Neural cell (in vitro differentiated cells): ENCODE results near the gene IQSEC2. TPM values are rescaled to one million over a fixed set of nuclear protein-coding genes. Genes with fewer than 3 reads are reported as not detected.
A peak's percentile ranks its signal among the peaks of the same experiment; 100 is the strongest.

ENCODE experiments used
- H2AFZ ChIP-seq: fragments of 200-600, 300-800 bp; sonication (generic), shearing (Covaris generic); 2 replicates; pipeline ENCODE4 v1.6.0; 2014; ENCODE audit warnings: low read depth, mild to moderate bottlenecking, antibody characterized with exemption, low read length, moderate library complexity
- H3F3A ChIP-seq: fragments of 200-600 bp; shearing (Covaris generic); 2 replicates; pipeline ENCODE4 v1.6.1; 2016; ENCODE audit warnings: mild to moderate bottlenecking, moderate library complexity, mixed read lengths, antibody characterized with exemption, low read length; ENCODE audit not compliant: insufficient read depth, poor library complexity, severe bottlenecking
- H3K27ac ChIP-seq: fragments of 200-600, 300-800 bp; sonication (generic), shearing (Covaris generic); 2 replicates; pipeline ENCODE4 v1.5.1; 2014; ENCODE audit warnings: mild to moderate bottlenecking, low read length, moderate library complexity
- H3K27me3 ChIP-seq: fragments of 300-800, 200-600 bp; sonication (generic), shearing (Covaris generic); 2 replicates; pipeline ENCODE4 v1.6.0; 2014; ENCODE audit warnings: mild to moderate bottlenecking, low read depth, low read length, moderate library complexity; ENCODE audit not compliant: insufficient read depth
- H3K36me3 ChIP-seq: fragments of 300-800, 200-600 bp; sonication (generic), shearing (Covaris generic); 2 replicates; pipeline ENCODE4 v1.5.1; 2014; ENCODE audit warnings: mild to moderate bottlenecking, antibody characterized with exemption, low read length, moderate library complexity; ENCODE audit not compliant: insufficient read depth
- H3K4me2 ChIP-seq: fragments of 300-800, 200-600 bp; sonication (generic), shearing (Covaris generic); 2 replicates; pipeline ENCODE4 v1.6.0; 2014; ENCODE audit warnings: mild to moderate bottlenecking, low read length
- H3K4me3 ChIP-seq: fragments of 300-800, 200-600 bp; sonication (generic), shearing (Covaris generic); 2 replicates; pipeline ENCODE4 v1.5.1; 2014; ENCODE audit warnings: mild to moderate bottlenecking, low read length, moderate library complexity
- H3K79me2 ChIP-seq: fragments of 200-600 bp; shearing (Covaris generic); replicated peaks from 2 replicates; pipeline ENCODE4 v1.6.0; 2014; ENCODE audit warnings: mild to moderate bottlenecking, low read length, moderate library complexity; ENCODE audit not compliant: insufficient read depth
- H3K9ac ChIP-seq: fragments of 300-800, 200-600 bp; sonication (generic), shearing (Covaris generic); 2 replicates; pipeline ENCODE4 v1.6.1; 2016; ENCODE audit warnings: mild to moderate bottlenecking, low read length, mixed read lengths
- H3K9me2 ChIP-seq: fragments of 200-600 bp; shearing (Covaris generic); 2 replicates; pipeline ENCODE4 v1.6.1; 2016; ENCODE audit warnings: mild to moderate bottlenecking, low read length, mixed read lengths; ENCODE audit not compliant: insufficient read depth
- H3K9me3 ChIP-seq: fragments of 200-600, 300-800 bp; sonication (generic), shearing (Covaris generic); 2 replicates; pipeline ENCODE4 v1.6.1; 2016; ENCODE audit warnings: mild to moderate bottlenecking, mixed run types, low read length, moderate library complexity, mixed read lengths
- H4K20me1 ChIP-seq: fragments of 200-600 bp; shearing (Covaris generic); 2 replicates; pipeline ENCODE4 v1.6.1; 2016; ENCODE audit warnings: mild to moderate bottlenecking, mixed run types; ENCODE audit not compliant: insufficient read depth
- EP300 ChIP-seq: fragments of 450-650 bp; conservative IDR thresholded peaks from 2 replicates; pipeline ENCODE4 v1.6.1; 2014; ENCODE audit warnings: antibody characterized with exemption, mild to moderate bottlenecking, moderate library complexity; ENCODE audit not compliant: poor library complexity, severe bottlenecking
- EZH2 ChIP-seq: fragments of 200-600, 300-800 bp; shearing (Covaris generic), sonication (generic); IDR thresholded peaks from 2 replicates; pipeline ENCODE4 v1.6.1; 2014; ENCODE audit warnings: antibody characterized with exemption, low read length, borderline replicate concordance, mild to moderate bottlenecking; ENCODE audit not compliant: insufficient read depth, poor library complexity, severe bottlenecking
- MXI1 ChIP-seq: fragments of 450-650 bp; conservative IDR thresholded peaks from 2 replicates; pipeline ENCODE4 v1.6.1; 2014; ENCODE audit warnings: antibody characterized with exemption, mild to moderate bottlenecking; ENCODE audit not compliant: poor library complexity, severe bottlenecking
- POLR2AphosphoS5 ChIP-seq: IDR thresholded peaks from 2 replicates; pipeline ENCODE4 v1.6.1; 2012
- SMC3 ChIP-seq: fragments of 450-650 bp; conservative IDR thresholded peaks from 2 replicates; pipeline ENCODE4 v1.6.1; 2014; ENCODE audit warnings: antibody characterized with exemption, mild to moderate bottlenecking, moderate library complexity; ENCODE audit not compliant: poor library complexity
- TAF1 ChIP-seq: IDR thresholded peaks from 2 replicates; pipeline ENCODE4 v1.6.1; 2012; ENCODE audit warnings: low read depth
- polyA plus RNA-seq: library from polyadenylated mRNA; depleted of rRNA; stranded (reverse); fragments of >200 nt; gene quantifications from 2 replicates; pipeline ENCODE4 v1.2.3, GENCODE V29; 2014
- TF ChIP-seq, protein P1 (sequence below): IDR thresholded peaks from 2 replicates; pipeline ENCODE4 v1.6.1; 2012; ENCODE audit warnings: borderline replicate concordance

Gene IQSEC2
- polyA plus RNA-seq, 1 donor from 2014 or later: 2.4 TPM

GRCh38 chrX:53321230-53321942 is 40.0 kb upstream of the IQSEC2 start:
- no peaks in the 10 kb centered on the region for H3F3A ChIP-seq
- H3K27me3 ChIP-seq: peaks cover 37% of the 10 kb centered on the region
- H3K4me3 ChIP-seq: peak overlapping the region; percentile 88
- H3K27ac ChIP-seq: no peak overlapping the region
- no peaks in the 10 kb centered on the region for H3K79me2 ChIP-seq
- no peaks in the 10 kb centered on the region for H4K20me1 ChIP-seq
- no peaks in the 10 kb centered on the region for H3K9me3 ChIP-seq
- H3K4me2 ChIP-seq: no peak overlapping the region
- peak; percentile 26 for TF ChIP-seq POLR2AphosphoS5
- no peak for TF ChIP-seq TAF1
- peak overlapping the region; percentile 61 for H3K9ac ChIP-seq
- no peaks in the 10 kb centered on the region for H3K9me2 ChIP-seq
- no peak overlapping the region for H2AFZ ChIP-seq
- H3K36me3 ChIP-seq: no peaks in the 10 kb centered on the region

DNA sequence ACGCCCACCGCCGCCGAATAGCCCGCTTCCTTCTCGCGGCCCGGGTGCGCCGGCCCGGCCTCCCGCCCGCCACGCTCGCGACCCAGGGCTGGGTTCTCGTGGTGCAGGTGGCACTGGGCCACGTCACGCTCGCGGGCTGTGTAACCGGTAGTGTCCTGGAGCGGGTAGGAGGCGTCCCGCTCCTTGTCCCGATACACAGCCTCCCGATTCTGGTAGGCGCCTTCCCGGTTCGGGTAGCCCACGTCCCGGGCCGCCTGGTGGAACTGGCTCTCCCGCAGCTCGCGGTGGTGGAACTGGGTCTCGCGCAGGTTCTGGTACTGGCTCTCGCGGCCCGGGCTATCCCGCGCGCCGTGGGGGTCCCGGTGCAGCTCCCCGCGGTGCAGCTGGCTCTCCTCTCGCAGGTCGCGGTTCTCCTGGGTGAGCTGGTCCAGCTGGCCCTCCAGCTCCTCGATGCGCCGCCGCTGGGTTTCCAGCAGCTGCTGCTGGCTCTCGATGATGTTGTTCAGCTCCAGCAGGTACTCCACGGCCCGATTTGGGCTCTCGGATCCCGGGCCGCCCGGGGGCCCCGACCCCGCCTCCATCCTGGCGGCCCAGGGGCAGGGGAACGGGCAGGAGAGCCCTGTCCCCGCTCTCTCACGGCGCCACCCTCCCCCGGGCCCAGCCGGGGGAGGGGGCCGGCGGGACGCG is 39.3 kb upstream of the IQSEC2 start:
- H3K4me3 ChIP-seq: peak overlapping the region; percentile 88
- H4K20me1 ChIP-seq: no peaks in the 10 kb centered on the region
- H3K4me2 ChIP-seq: no peak overlapping the region
- H3K27ac ChIP-seq: no peak overlapping the region
- no peaks in the 10 kb centered on the region for H3F3A ChIP-seq
- no peak overlapping the region for H2AFZ ChIP-seq
- no peaks in the 10 kb centered on the region for H3K79me2 ChIP-seq
- H3K9me2 ChIP-seq: no peaks in the 10 kb centered on the region
- TF ChIP-seq EZH2 (no peak), POLR2AphosphoS5 (peak; percentile 6)
- H3K9me3 ChIP-seq: no peaks in the 10 kb centered on the region
- peaks cover 37% of the 10 kb centered on the region for H3K27me3 ChIP-seq
- peak overlapping the region; percentile 61 for H3K9ac ChIP-seq
- H3K36me3 ChIP-seq: no peaks in the 10 kb centered on the region

GRCh38 chrX:53319614-53320542 is 38.5 kb upstream of the IQSEC2 start:
- Histone ChIP-seq H3K4me2 (no peak overlapping the region), H3K27ac (no peak overlapping the region), H3K79me2 (no peaks in the 10 kb centered on the region), H3F3A (no peaks in the 10 kb centered on the region), H2AFZ (no peak overlapping the region), H4K20me1 (no peaks in the 10 kb centered on the region), H3K36me3 (no peaks in the 10 kb centered on the region), H3K9me3 (no peaks in the 10 kb centered on the region), H3K9ac (peak overlapping the region; percentile 61), H3K4me3 (peak overlapping the region; percentile 88), H3K27me3 (peaks cover 37% of the 10 kb centered on the region), H3K9me2 (no peaks in the 10 kb centered on the region)
- TF ChIP-seq SMC3: no peak

- H3K4me3 ChIP-seq: peak overlapping the region; percentile 88
Observed at GRCh38 chrX:53318766-53319353, 37.5 kb upstream of the IQSEC2 start.

More at GRCh38 chrX:53318766-53319353, 37.5 kb upstream of the IQSEC2 start:
- TF ChIP-seq, protein P1, sequence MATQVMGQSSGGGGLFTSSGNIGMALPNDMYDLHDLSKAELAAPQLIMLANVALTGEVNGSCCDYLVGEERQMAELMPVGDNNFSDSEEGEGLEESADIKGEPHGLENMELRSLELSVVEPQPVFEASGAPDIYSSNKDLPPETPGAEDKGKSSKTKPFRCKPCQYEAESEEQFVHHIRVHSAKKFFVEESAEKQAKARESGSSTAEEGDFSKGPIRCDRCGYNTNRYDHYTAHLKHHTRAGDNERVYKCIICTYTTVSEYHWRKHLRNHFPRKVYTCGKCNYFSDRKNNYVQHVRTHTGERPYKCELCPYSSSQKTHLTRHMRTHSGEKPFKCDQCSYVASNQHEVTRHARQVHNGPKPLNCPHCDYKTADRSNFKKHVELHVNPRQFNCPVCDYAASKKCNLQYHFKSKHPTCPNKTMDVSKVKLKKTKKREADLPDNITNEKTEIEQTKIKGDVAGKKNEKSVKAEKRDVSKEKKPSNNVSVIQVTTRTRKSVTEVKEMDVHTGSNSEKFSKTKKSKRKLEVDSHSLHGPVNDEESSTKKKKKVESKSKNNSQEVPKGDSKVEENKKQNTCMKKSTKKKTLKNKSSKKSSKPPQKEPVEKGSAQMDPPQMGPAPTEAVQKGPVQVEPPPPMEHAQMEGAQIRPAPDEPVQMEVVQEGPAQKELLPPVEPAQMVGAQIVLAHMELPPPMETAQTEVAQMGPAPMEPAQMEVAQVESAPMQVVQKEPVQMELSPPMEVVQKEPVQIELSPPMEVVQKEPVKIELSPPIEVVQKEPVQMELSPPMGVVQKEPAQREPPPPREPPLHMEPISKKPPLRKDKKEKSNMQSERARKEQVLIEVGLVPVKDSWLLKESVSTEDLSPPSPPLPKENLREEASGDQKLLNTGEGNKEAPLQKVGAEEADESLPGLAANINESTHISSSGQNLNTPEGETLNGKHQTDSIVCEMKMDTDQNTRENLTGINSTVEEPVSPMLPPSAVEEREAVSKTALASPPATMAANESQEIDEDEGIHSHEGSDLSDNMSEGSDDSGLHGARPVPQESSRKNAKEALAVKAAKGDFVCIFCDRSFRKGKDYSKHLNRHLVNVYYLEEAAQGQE: no peak
- no peak for TF ChIP-seq SMC3
- TF ChIP-seq MXI1: no peak
- TF ChIP-seq EZH2: no peak
- TF ChIP-seq TAF1: no peak
- TF ChIP-seq EP300: no peak
- Histone ChIP-seq H4K20me1 (no peaks in the 10 kb centered on the region), H3K27me3 (peaks cover 37% of the 10 kb centered on the region), H3K79me2 (no peaks in the 10 kb centered on the region), H2AFZ (no peak overlapping the region), H3K9me3 (no peaks in the 10 kb centered on the region), H3F3A (no peaks in the 10 kb centered on the region), H3K36me3 (no peaks in the 10 kb centered on the region), H3K9ac (no peak overlapping the region), H3K4me2 (no peak overlapping the region), H3K27ac (no peak overlapping the region), H3K9me2 (no peaks in the 10 kb centered on the region)
